ENCODE results near the gene BORCS8.
"Not testable (repeated sequence)": the region's sequence is repeated elsewhere in the genome, so short reads cannot be mapped to it uniquely, and the experiment has no call there.

BORCS8 gene

GRCh38 chr19:19147344-19147743 lies 44.6 kb downstream of the BORCS8 start:
- DNase-seq, result no peak

GRCh38 chr19:19146865-19147264 lies 45.1 kb downstream of the BORCS8 start:
- DNase-seq, result no peak

- DNase-seq, result peak in 11 of 14 donors; percentile 1 to 70 (median 22)
Observed at GRCh38 chr19:19145684-19146608, 46.0 kb downstream of the BORCS8 start.

GRCh38 chr19:19145281-19145680 lies 46.7 kb downstream of the BORCS8 start:
- no peak for DNase-seq

- DNase-seq, result no peak
Observed at GRCh38 chr19:19142347-19142746, 49.6 kb downstream of the BORCS8 start.

GRCh38 chr19:19140476-19140875 lies 51.5 kb downstream of the BORCS8 start:
- no peak for DNase-seq

GRCh38 chr19:19139876-19140229 lies 52.1 kb downstream of the BORCS8 start:
- no peak for DNase-seq

GRCh38 chr19:19138109-19138981 lies 53.6 kb downstream of the BORCS8 start, which contains the start of gene TMEM161A:
TSS of gene TMEM161A (minus strand) at chr19:19138478. CDS start at chr19:19138428, 50 bp downstream.
- peak; percentile 47 to 95 (median 91) for DNase-seq

- no peak for DNase-seq
Observed at GRCh38 chr19:19137556-19138108, 54.3 kb downstream of the BORCS8 start.

- DNase-seq, result not testable (repeated sequence)
Observed at GRCh38 chr19:19135713-19136112, 56.2 kb downstream of the BORCS8 start.

GRCh38 chr19:19134687-19135158 lies 57.2 kb downstream of the BORCS8 start:
- DNase-seq, result no peak

- DNase-seq, result no peak
Observed at GRCh38 chr19:19133985-19134384, 58.0 kb downstream of the BORCS8 start.

- no peak for DNase-seq
Observed at GRCh38 chr19:19132912-19133311, 59.0 kb downstream of the BORCS8 start.

- DNase-seq, result no peak
Observed at GRCh38 chr19:19131989-19132388, 60.0 kb downstream of the BORCS8 start.

Data from C1 segment of cervical spinal cord (tissue), 14 donors.